NCI-H1417 (cell line): ENCODE measurements around the gene ARL8B.

ENCODE experiments used
- DNase-seq, 3 experiments: peaks; one replicate each; lab custom pipeline; 2025; lab: John Stamatoyannopoulos, UW

Gene ARL8B

GRCh38 chr3:5212628-5213573, 90.8 kb downstream of the ARL8B start:
- no peak for DNase-seq

GRCh38 chr3:5213574-5213966, 91.5 kb downstream of the ARL8B start:
- DNase-seq: no peak

GRCh38 chr3:5214352-5214751, 92.3 kb downstream of the ARL8B start:
- DNase-seq: no peak

- peak in 2 of 3 experiments; percentile 4 to 60 for DNase-seq
These were observed 95.9 kb downstream of the ARL8B start for GRCh38 chr3:5217824-5218595.

GRCh38 chr3:5218815-5219214, 96.7 kb downstream of the ARL8B start:
- DNase-seq: no peak

- DNase-seq: no peak
These were observed 97.1 kb downstream of the ARL8B start for GRCh38 chr3:5219216-5219615.

- DNase-seq: no peak
These were observed 98.1 kb downstream of the ARL8B start for GRCh38 chr3:5220193-5220592.

GRCh38 chr3:5220667-5221431, 98.8 kb downstream of the ARL8B start:
- no peak for DNase-seq

GRCh38 chr3:5221701-5222100, 99.6 kb downstream of the ARL8B start:
- DNase-seq: no peak

- DNase-seq: no peak
These were observed 100.4 kb downstream of the ARL8B start for GRCh38 chr3:5222283-5223005.

GRCh38 chr3:5226783-5227182, 104.7 kb downstream of the ARL8B start:
- DNase-seq: peak in 1 of 3 experiments; percentile 25

GRCh38 chr3:5227812-5228211, 105.7 kb downstream of the ARL8B start:
- no peak for DNase-seq

GRCh38 chr3:5229414-5229813, 107.3 kb downstream of the ARL8B start:
- no peak for DNase-seq
